Measurements from ENCODE around the gene TMEM42. TPM values are rescaled to one million over a fixed set of nuclear protein-coding genes. Genes with fewer than 3 reads are reported as not detected.

Gene TMEM42
- total RNA-seq, 6 experiments from 2014 or later = 13.9 to 19.9 (median 16.7) TPM

- no peak overlapping the region for H3K27ac Mint-ChIP-seq
Measured at GRCh38 chr3:44877333-44877732, 15.6 kb downstream of the TMEM42 start.

DNA sequence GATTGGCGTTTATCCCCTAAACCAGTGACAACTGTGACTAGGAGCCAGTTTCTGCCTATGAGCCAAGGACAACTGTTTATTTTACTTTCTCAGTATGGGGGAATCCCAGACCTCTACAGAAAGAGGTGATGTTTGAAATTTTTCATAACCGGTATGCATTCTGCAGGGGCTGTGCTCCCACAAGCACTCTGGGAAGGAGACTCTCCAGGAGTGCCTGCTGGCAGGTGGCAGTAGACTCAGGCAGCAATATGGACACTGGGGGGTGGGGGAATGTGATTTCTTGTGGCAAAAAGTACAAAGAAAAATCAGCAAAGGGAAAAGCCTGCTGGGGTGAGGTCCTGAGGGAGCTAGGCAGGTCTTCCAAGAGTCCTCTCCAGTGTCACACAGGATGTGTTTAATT lies 18.6 kb downstream of the TMEM42 start:
- H3K9me3 Mint-ChIP-seq = no peaks in the 10 kb centered on the region
- H3K4me3 Mint-ChIP-seq = no peak overlapping the region
- H3K27me3 Mint-ChIP-seq (ENCODE audit: insufficient read depth) = peaks cover 4% of the 10 kb centered on the region; the same call in 1 of the 2 replicates
- H3K36me3 Mint-ChIP-seq (ENCODE audit: low read depth) = no peaks in the 10 kb centered on the region
- no peak for DNase-seq
- peaks cover 23% of the 10 kb centered on the region for H3K4me1 Mint-ChIP-seq (ENCODE audit: low read depth)
- no peak overlapping the region for H3K27ac Mint-ChIP-seq
- TF ChIP-seq, protein P1, sequence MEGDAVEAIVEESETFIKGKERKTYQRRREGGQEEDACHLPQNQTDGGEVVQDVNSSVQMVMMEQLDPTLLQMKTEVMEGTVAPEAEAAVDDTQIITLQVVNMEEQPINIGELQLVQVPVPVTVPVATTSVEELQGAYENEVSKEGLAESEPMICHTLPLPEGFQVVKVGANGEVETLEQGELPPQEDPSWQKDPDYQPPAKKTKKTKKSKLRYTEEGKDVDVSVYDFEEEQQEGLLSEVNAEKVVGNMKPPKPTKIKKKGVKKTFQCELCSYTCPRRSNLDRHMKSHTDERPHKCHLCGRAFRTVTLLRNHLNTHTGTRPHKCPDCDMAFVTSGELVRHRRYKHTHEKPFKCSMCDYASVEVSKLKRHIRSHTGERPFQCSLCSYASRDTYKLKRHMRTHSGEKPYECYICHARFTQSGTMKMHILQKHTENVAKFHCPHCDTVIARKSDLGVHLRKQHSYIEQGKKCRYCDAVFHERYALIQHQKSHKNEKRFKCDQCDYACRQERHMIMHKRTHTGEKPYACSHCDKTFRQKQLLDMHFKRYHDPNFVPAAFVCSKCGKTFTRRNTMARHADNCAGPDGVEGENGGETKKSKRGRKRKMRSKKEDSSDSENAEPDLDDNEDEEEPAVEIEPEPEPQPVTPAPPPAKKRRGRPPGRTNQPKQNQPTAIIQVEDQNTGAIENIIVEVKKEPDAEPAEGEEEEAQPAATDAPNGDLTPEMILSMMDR (IDR thresholded peaks at IDR 0.05) = no peak

More at GRCh38 chr3:44877333-44877732, 15.6 kb downstream of the TMEM42 start:
- Mint-ChIP-seq H3K9me3 (no peaks in the 10 kb centered on the region), H3K4me1 (ENCODE audit: low read depth) (no peaks in the 10 kb centered on the region), H3K36me3 (ENCODE audit: low read depth) (no peaks in the 10 kb centered on the region), H3K4me3 (no peak overlapping the region), H3K27me3 (ENCODE audit: insufficient read depth) (peaks cover 2% of the 10 kb centered on the region; the same call in 1 of the 2 replicates)
- DNase-seq = no peak
- TF ChIP-seq, protein P1 (IDR thresholded peaks at IDR 0.05) = no peak

DNA sequence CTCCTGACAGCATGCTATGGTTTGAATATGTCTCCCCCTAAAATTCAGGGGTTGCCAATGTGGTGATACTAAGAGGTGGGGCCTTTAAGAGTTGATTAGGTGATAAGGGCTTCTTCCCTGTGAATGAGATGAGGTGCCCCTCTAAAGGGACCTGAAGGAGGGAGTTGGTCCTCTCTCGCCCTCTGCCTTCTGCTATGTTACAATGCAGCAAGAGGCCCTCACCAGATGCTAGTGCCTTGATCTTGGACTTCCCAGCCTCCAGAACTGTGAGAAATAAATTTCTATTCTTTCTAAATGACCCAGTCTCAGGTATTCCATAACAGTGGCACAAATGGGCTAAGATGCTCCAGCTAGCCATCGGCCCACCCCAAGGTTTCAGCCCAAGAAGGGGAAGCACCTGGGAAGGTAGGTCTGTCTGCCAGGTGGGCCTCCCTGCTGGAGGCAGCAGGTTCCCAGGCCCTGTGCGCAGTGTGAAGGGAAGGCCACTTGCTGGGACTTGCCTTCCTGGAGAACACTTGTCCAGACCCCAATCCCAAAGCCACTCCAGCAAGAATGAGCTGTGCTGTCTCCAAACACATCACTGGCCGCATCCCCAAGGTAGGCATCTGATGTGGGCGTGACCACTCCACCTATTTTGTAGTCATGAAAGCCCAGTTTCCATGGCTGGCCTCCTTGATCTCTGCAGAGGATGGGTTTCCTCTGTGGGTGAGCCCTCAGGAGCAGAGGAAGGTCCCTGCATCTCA lies 21.7 kb downstream of the TMEM42 start:
- Mint-ChIP-seq H3K9me3 (no peaks in the 10 kb centered on the region), H3K27ac (peak overlapping the region; percentile 88), H3K36me3 (ENCODE audit: low read depth) (peaks cover 4% of the 10 kb centered on the region; the same call in 1 of the 2 replicates), H3K4me1 (ENCODE audit: low read depth) (peaks cover 43% of the 10 kb centered on the region), H3K4me3 (peak overlapping the region; percentile 60), H3K27me3 (ENCODE audit: insufficient read depth) (peaks cover 4% of the 10 kb centered on the region; the same call in 1 of the 2 replicates)
- no peak for DNase-seq
- TF ChIP-seq, protein P1 (IDR thresholded peaks at IDR 0.05) = peak; percentile 13; the same call in 1 of the 2 replicates

DNA sequence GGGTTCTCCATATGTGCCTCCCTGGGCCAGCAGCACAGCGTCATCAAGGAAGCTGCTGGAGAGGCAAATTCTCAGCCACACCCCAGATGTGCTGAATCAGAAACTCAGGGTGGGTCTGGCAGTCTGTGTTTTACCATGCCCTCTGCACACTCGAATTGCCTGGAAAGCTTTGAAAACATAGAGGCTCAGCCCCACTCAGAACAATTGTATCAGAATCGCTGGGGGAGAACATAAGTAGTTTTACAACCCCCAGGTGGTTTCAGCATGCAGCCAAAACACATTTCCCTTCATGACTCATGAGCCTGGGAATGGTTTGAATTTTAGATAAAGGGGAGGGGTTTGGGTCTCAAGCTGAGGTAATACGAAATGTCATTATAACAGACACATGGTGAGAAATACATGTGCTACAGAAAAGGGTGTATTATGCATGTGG lies 22.3 kb downstream of the TMEM42 start:
- Mint-ChIP-seq H3K36me3 (ENCODE audit: low read depth) (peaks cover 4% of the 10 kb centered on the region; the same call in 1 of the 2 replicates), H3K27me3 (ENCODE audit: insufficient read depth) (peaks cover 4% of the 10 kb centered on the region; the same call in 1 of the 2 replicates), H3K4me1 (ENCODE audit: low read depth) (peaks cover 43% of the 10 kb centered on the region), H3K27ac (peak overlapping the region; percentile 88), H3K9me3 (no peaks in the 10 kb centered on the region), H3K4me3 (peak overlapping the region; percentile 60)
- peak; percentile 73 for DNase-seq
- TF ChIP-seq, protein P1 (IDR thresholded peaks at IDR 0.05) = no peak

DNA sequence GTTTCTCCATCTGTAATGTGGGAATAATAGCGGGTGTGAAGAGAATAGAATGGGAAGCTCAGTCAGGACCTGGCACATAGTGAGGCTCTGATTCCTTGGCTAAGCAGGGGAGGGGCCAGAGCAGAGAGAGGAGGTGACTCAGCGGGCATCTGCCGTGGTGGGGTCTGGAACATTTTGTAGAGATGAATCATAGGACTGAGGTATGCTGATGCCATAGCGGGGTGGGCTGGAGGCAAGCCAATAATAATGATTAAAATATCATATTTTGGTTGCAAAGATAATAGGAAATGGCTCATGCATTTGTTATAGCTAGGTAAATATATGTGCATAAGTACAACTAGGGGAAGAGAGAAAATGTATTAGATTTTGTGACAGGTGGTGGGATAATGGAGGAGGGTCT lies 23.9 kb downstream of the TMEM42 start:
- peaks cover 4% of the 10 kb centered on the region; the same call in 1 of the 2 replicates for H3K27me3 Mint-ChIP-seq (ENCODE audit: insufficient read depth)

More for the DNA sequence above, 23.9 kb downstream of the TMEM42 start:
- DNase-seq = peak; percentile 87
- TF ChIP-seq, protein P1 (IDR thresholded peaks at IDR 0.05) = no peak
- Mint-ChIP-seq H3K9me3 (no peaks in the 10 kb centered on the region), H3K4me1 (ENCODE audit: low read depth) (peaks cover 43% of the 10 kb centered on the region), H3K36me3 (ENCODE audit: low read depth) (peaks cover 4% of the 10 kb centered on the region; the same call in 1 of the 2 replicates), H3K4me3 (peak overlapping the region; percentile 52), H3K27ac (peak overlapping the region; percentile 30; the same call in 1 of the 2 replicates)

All from HFFc6 (cell line).